GM23248 (cell line): Measurements from ENCODE around the gene AVL9. TPM values are rescaled to one million over a fixed set of nuclear protein-coding genes. Genes with fewer than 3 reads are reported as not detected.
A peak's percentile ranks its signal among the peaks of the same experiment; 100 is the strongest.

Experiments
- DNase-seq: peaks from one replicate; pipeline ENCODE4 v3.0.0-alpha.2; 2015
- H2AFZ ChIP-seq: fragments of 200-600 bp; sonication (generic); 2 replicates; pipeline ENCODE4 v1.6.1; 2016; ENCODE audit warnings: antibody characterized with exemption
- H3F3A ChIP-seq: fragments of 200-600 bp; sonication (generic); 2 replicates; pipeline ENCODE4 v1.6.1; 2016; ENCODE audit warnings: mild to moderate bottlenecking, antibody characterized with exemption, mixed run types; ENCODE audit not compliant: insufficient read depth
- H3K27ac ChIP-seq: fragments of 200-600 bp; sonication (generic); 2 replicates; pipeline ENCODE4 v1.5.1; 2016; ENCODE audit warnings: mild to moderate bottlenecking
- H3K27me3 ChIP-seq: fragments of 200-600 bp; sonication (generic); replicated peaks from 2 replicates; pipeline ENCODE4 v1.6.1; 2016; ENCODE audit warnings: mild to moderate bottlenecking; ENCODE audit not compliant: insufficient read depth
- H3K36me3 ChIP-seq: fragments of 200-600 bp; sonication (generic); 2 replicates; pipeline ENCODE4 v1.6.1; 2016; ENCODE audit warnings: low read depth, mild to moderate bottlenecking
- H3K4me1 ChIP-seq: fragments of 200-600 bp; sonication (generic); 2 replicates; pipeline ENCODE4 v1.6.1; 2016; ENCODE audit warnings: mild to moderate bottlenecking; ENCODE audit not compliant: insufficient read depth
- H3K4me2 ChIP-seq: fragments of 200-600 bp; sonication (generic); one replicate; pipeline ENCODE4 v1.6.1; 2016; ENCODE audit warnings: mild to moderate bottlenecking; ENCODE audit not compliant: unreplicated experiment
- H3K4me3 ChIP-seq: fragments of 200-600 bp; sonication (generic); 2 replicates; pipeline ENCODE4 v1.5.1; 2016; ENCODE audit warnings: mild to moderate bottlenecking
- H3K79me2 ChIP-seq: fragments of 200-600 bp; sonication (generic); 2 replicates; pipeline ENCODE4 v1.6.1; 2016; ENCODE audit warnings: mild to moderate bottlenecking; ENCODE audit not compliant: insufficient read depth
- H3K9ac ChIP-seq: fragments of 200-600 bp; sonication (generic); 2 replicates; pipeline ENCODE4 v1.6.1; 2016; ENCODE audit warnings: mild to moderate bottlenecking
- H3K9me2 ChIP-seq: fragments of 200-600 bp; sonication (generic); 2 replicates; pipeline ENCODE4 v1.6.1; 2016; ENCODE audit warnings: mixed run types, mild to moderate bottlenecking, moderate library complexity; ENCODE audit not compliant: insufficient read depth
- H3K9me3 ChIP-seq: fragments of 200-600 bp; sonication (generic); one replicate; pipeline ENCODE4 v1.6.1; 2017; ENCODE audit warnings: low read depth
- H4K20me1 ChIP-seq: fragments of 200-600 bp; sonication (generic); 2 replicates; pipeline ENCODE4 v1.6.0; 2016; ENCODE audit not compliant: insufficient read depth
- EZH2 ChIP-seq: fragments of 200-600 bp; sonication (generic); IDR thresholded peaks from 2 replicates; pipeline ENCODE4 v1.6.1; 2018; ENCODE audit warnings: antibody characterized with exemption, mild to moderate bottlenecking; ENCODE audit not compliant: insufficient read depth, poor library complexity, severe bottlenecking
- EZH2phosphoT487 ChIP-seq: fragments of 200-600 bp; sonication (generic); IDR thresholded peaks from 2 replicates; pipeline ENCODE4 v1.6.1; 2018; ENCODE audit warnings: antibody characterized with exemption, moderate library complexity, mild to moderate bottlenecking, low read depth; ENCODE audit not compliant: insufficient read depth
- WGBS, 2 experiments: methylation state at CpG; one replicate each; pipeline ENCODE4 v1.1.6; 2015 to 2017; ENCODE audit warnings: low lambda C conversion rate in 2 of 2, low coverage in 1 of 2; ENCODE audit errors: missing lambda C conversion rate in 2 of 2; 5-methylcytosine and 5-hydroxymethylcytosine counted together
- in situ Hi-C: fragments of 300-500 bp; cut with MboI; formaldehyde crosslinking; loops from 2 replicates; pipeline ENCODE4 v1.15.0; 2020
- polyA plus RNA-seq: library from polyadenylated mRNA; unstranded; fragments of >200 nt; fragmentation: Nextera tagmentation; extraction: Ambion mirVana; gene quantifications from 2 replicates; pipeline ENCODE4 v1.2.1, GENCODE V29; 2016
- total RNA-seq: library from RNA; depleted of rRNA; stranded (reverse); fragments of >200 nt; shearing (Covaris generic); gene quantifications from 2 replicates; pipeline ENCODE4 v1.2.3, GENCODE V29; 2014

Gene AVL9
- total and polyA plus RNA-seq, 2 experiments from 2014 or later = 5.1 to 12.0 TPM

- WGBS, 2 experiments = 41 to 46% methylated on average over 5 of the region's 5 CpGs
- H3K9ac ChIP-seq = no peak overlapping the region
- no peak overlapping the region for H3K4me3 ChIP-seq
- no peaks in the 10 kb centered on the region for H4K20me1 ChIP-seq
- H3K4me2 ChIP-seq = no peak overlapping the region
- no peaks in the 10 kb centered on the region for H3K9me3 ChIP-seq
- H3K36me3 ChIP-seq = no peaks in the 10 kb centered on the region
- H3K27ac ChIP-seq = no peak overlapping the region
- TF ChIP-seq EZH2phosphoT487 = no peak
- DNase-seq = no peak
- no peaks in the 10 kb centered on the region for H3K9me2 ChIP-seq
- H2AFZ ChIP-seq = no peak overlapping the region
- in situ Hi-C loops = no loop called here
- H3K4me1 ChIP-seq = peaks cover 7% of the 10 kb centered on the region
- H3F3A ChIP-seq = peaks cover 7% of the 10 kb centered on the region; the same call in 1 of the 2 replicates
- no peaks in the 10 kb centered on the region for H3K27me3 ChIP-seq
- no peaks in the 10 kb centered on the region for H3K79me2 ChIP-seq
These were observed 24.4 kb upstream of the AVL9 start for GRCh38 chr7:32470871-32471270.

GRCh38 chr7:32472015-32472414, 23.3 kb upstream of the AVL9 start:
- Histone ChIP-seq H3K27me3 (no peaks in the 10 kb centered on the region), H3K79me2 (no peaks in the 10 kb centered on the region), H4K20me1 (no peaks in the 10 kb centered on the region), H3K9me3 (no peaks in the 10 kb centered on the region), H3K9ac (no peak overlapping the region), H3K27ac (no peak overlapping the region), H3K36me3 (no peaks in the 10 kb centered on the region), H3K4me1 (peaks cover 7% of the 10 kb centered on the region), H3K9me2 (no peaks in the 10 kb centered on the region), H2AFZ (no peak overlapping the region), H3K4me3 (no peak overlapping the region), H3K4me2 (no peak overlapping the region), H3F3A (peaks cover 7% of the 10 kb centered on the region; the same call in 1 of the 2 replicates)
- no peak for DNase-seq
- no peak for TF ChIP-seq EZH2phosphoT487
- TF ChIP-seq EZH2 = no peak
- 77 to 82% methylated on average over 9 of the region's 9 CpGs for WGBS, 2 experiments
- in situ Hi-C loops = no loop called here

GRCh38 chr7:32474008-32474407, 21.3 kb upstream of the AVL9 start:
- DNase-seq = no peak
- H3F3A ChIP-seq = peaks cover 10% of the 10 kb centered on the region; the same call in 1 of the 2 replicates

GRCh38 chr7:32476816-32477648, 18.3 kb upstream of the AVL9 start:
- WGBS, 2 experiments = 39 to 41% methylated on average over 3 of the region's 3 CpGs
- Histone ChIP-seq H3F3A (peaks cover 10% of the 10 kb centered on the region; the same call in 1 of the 2 replicates), H3K9me2 (no peaks in the 10 kb centered on the region), H3K4me2 (no peak overlapping the region), H3K36me3 (no peaks in the 10 kb centered on the region), H3K9ac (no peak overlapping the region), H3K79me2 (no peaks in the 10 kb centered on the region), H3K9me3 (no peaks in the 10 kb centered on the region), H4K20me1 (no peaks in the 10 kb centered on the region), H3K27ac (no peak overlapping the region), H3K27me3 (no peaks in the 10 kb centered on the region), H2AFZ (no peak overlapping the region), H3K4me1 (peaks cover 15% of the 10 kb centered on the region), H3K4me3 (no peak overlapping the region)
- in situ Hi-C loops = loop anchor here (5.0 to 25.0 kb wide), 2 partner anchors 265 to 715 kb away; no protein-coding TSS in a partner anchor
- DNase-seq = peak; percentile 34
- no peak for TF ChIP-seq EZH2phosphoT487
- no peak for TF ChIP-seq EZH2

More at GRCh38 chr7:32474008-32474407, 21.3 kb upstream of the AVL9 start:
- H2AFZ ChIP-seq = no peak overlapping the region
- H3K9ac ChIP-seq = no peak overlapping the region
- H3K36me3 ChIP-seq = no peaks in the 10 kb centered on the region
- no peaks in the 10 kb centered on the region for H4K20me1 ChIP-seq
- H3K27me3 ChIP-seq = no peaks in the 10 kb centered on the region
- WGBS, 2 experiments = 5 to 25% methylated on average over 1 of the region's 1 CpG
- H3K79me2 ChIP-seq = no peaks in the 10 kb centered on the region
- H3K9me3 ChIP-seq = no peaks in the 10 kb centered on the region
- H3K4me1 ChIP-seq = peaks cover 15% of the 10 kb centered on the region
- TF ChIP-seq EZH2 (no peak), EZH2phosphoT487 (no peak)
- H3K9me2 ChIP-seq = no peaks in the 10 kb centered on the region
- H3K4me2 ChIP-seq = no peak overlapping the region
- no peak overlapping the region for H3K27ac ChIP-seq
- in situ Hi-C loops = no loop called here
- no peak overlapping the region for H3K4me3 ChIP-seq
